ENCODE data around the gene AK4. TPM values are rescaled to one million over a fixed set of nuclear protein-coding genes. Genes with fewer than 3 reads are reported as not detected.

AK4 gene
- total RNA-seq, 1 donor from 2014 or later = 133 TPM

DNA sequence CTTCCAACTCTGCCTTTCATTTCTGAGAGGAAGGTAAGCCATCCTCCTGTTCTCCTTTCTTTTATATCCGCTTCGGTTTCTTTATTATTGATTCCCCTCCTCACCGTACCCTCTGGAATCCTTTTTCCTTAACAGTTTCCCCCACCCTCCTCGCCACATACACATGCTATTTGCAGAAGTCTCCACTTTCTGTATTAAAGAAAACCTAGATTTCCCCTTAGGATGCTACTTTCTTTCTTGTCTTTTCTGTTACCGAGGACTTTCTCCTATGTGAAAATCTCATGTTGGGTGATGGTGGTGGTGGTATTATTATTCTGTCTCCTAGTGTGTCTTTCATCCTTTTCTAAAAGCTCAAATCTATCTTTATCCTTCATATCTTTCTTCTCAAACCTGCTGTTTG lies 62.3 kb downstream of the AK4 start:
- Histone ChIP-seq H3K36me3 (ENCODE audit: insufficient read depth, low read length) (no peaks in the 10 kb centered on the region), H3K9ac (ENCODE audit: low read length) (no peak overlapping the region), H3K4me2 (ENCODE audit: low read length) (no peak overlapping the region), H2AFZ (ENCODE audit: low read depth, low read length) (no peak overlapping the region), H3K4me3 (ENCODE audit: insufficient read depth, low read depth, low read length) (no peak overlapping the region), H3K4me1 (ENCODE audit: insufficient read depth, low read length) (no peaks in the 10 kb centered on the region), H3K27me3 (ENCODE audit: insufficient read depth, low read length) (peaks cover 3% of the 10 kb centered on the region), H3K27ac (ENCODE audit: low read depth, low read length) (no peak overlapping the region), H3K79me2 (ENCODE audit: insufficient read depth, low read length) (no peaks in the 10 kb centered on the region), H3K9me3 (ENCODE audit: insufficient read depth, low read depth, low read length) (no peaks in the 10 kb centered on the region), H4K20me1 (ENCODE audit: insufficient read depth, low read length) (no peaks in the 10 kb centered on the region)
- H3K4me1 Mint-ChIP-seq (ENCODE audit: low read depth, unreplicated experiment) = peaks cover 4% of the 10 kb centered on the region
- H3K9me3 Mint-ChIP-seq (ENCODE audit: unreplicated experiment) = no peaks in the 10 kb centered on the region
- peaks cover 5% of the 10 kb centered on the region for H3K36me3 Mint-ChIP-seq (ENCODE audit: low read depth, unreplicated experiment)
- no peak overlapping the region for H3K27ac Mint-ChIP-seq (ENCODE audit: unreplicated experiment)
- TF ChIP-seq EZH2 (IDR thresholded peaks at IDR 0.05; ENCODE audit: insufficient read depth, low read length) = no peak
- TF ChIP-seq, protein P1, sequence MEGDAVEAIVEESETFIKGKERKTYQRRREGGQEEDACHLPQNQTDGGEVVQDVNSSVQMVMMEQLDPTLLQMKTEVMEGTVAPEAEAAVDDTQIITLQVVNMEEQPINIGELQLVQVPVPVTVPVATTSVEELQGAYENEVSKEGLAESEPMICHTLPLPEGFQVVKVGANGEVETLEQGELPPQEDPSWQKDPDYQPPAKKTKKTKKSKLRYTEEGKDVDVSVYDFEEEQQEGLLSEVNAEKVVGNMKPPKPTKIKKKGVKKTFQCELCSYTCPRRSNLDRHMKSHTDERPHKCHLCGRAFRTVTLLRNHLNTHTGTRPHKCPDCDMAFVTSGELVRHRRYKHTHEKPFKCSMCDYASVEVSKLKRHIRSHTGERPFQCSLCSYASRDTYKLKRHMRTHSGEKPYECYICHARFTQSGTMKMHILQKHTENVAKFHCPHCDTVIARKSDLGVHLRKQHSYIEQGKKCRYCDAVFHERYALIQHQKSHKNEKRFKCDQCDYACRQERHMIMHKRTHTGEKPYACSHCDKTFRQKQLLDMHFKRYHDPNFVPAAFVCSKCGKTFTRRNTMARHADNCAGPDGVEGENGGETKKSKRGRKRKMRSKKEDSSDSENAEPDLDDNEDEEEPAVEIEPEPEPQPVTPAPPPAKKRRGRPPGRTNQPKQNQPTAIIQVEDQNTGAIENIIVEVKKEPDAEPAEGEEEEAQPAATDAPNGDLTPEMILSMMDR (IDR thresholded peaks at IDR 0.05; ENCODE audit: insufficient read depth, low read depth, low read length) = no peak
- no peak for FAIRE-seq
- no peak overlapping the region for H3K4me3 Mint-ChIP-seq (ENCODE audit: unreplicated experiment)
- no peaks in the 10 kb centered on the region for H3K27me3 Mint-ChIP-seq (ENCODE audit: low read depth, unreplicated experiment)
- no peak for DNase-seq (ENCODE audit: low read depth)

DNA sequence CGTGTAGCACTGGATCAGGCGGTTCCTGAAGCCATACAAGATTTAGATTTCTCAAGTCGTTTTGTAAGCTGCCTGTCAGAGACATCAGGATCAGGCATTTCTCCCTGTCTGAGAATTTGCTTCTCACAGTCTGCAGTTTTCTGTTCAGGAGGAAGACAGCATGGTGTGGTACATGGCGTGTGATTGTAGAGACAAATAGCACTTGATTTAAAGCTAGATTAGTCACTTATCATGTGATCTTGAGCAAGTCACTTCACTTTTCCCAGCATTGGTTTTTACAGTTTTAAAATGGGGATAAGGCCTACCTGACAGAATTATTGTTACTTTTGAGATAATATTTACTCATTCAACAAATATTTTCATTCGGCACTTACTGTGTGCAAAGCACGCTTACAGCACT lies 63.3 kb downstream of the AK4 start:
- no peak overlapping the region for H3K27ac Mint-ChIP-seq (ENCODE audit: unreplicated experiment)
- H3K4me1 Mint-ChIP-seq (ENCODE audit: low read depth, unreplicated experiment) = peaks cover 5% of the 10 kb centered on the region
- Histone ChIP-seq H3K27me3 (ENCODE audit: insufficient read depth, low read length) (peaks cover 3% of the 10 kb centered on the region), H3K27ac (ENCODE audit: low read depth, low read length) (no peak overlapping the region), H2AFZ (ENCODE audit: low read depth, low read length) (no peak overlapping the region), H3K4me3 (ENCODE audit: insufficient read depth, low read depth, low read length) (no peak overlapping the region), H3K9ac (ENCODE audit: low read length) (no peak overlapping the region), H3K36me3 (ENCODE audit: insufficient read depth, low read length) (no peaks in the 10 kb centered on the region), H3K79me2 (ENCODE audit: insufficient read depth, low read length) (no peaks in the 10 kb centered on the region), H3K9me3 (ENCODE audit: insufficient read depth, low read depth, low read length) (no peaks in the 10 kb centered on the region), H4K20me1 (ENCODE audit: insufficient read depth, low read length) (no peaks in the 10 kb centered on the region), H3K4me1 (ENCODE audit: insufficient read depth, low read length) (no peaks in the 10 kb centered on the region), H3K4me2 (ENCODE audit: low read length) (no peak overlapping the region)
- no peak overlapping the region for H3K4me3 Mint-ChIP-seq (ENCODE audit: unreplicated experiment)
- DNase-seq (ENCODE audit: low read depth) (no peak), FAIRE-seq (no peak)
- peaks cover 5% of the 10 kb centered on the region for H3K36me3 Mint-ChIP-seq (ENCODE audit: low read depth, unreplicated experiment)
- H3K9me3 Mint-ChIP-seq (ENCODE audit: unreplicated experiment) = no peaks in the 10 kb centered on the region
- no peaks in the 10 kb centered on the region for H3K27me3 Mint-ChIP-seq (ENCODE audit: low read depth, unreplicated experiment)
- TF ChIP-seq EZH2 (IDR thresholded peaks at IDR 0.05; ENCODE audit: insufficient read depth, low read length) = no peak
- TF ChIP-seq, protein P1 (IDR thresholded peaks at IDR 0.05; ENCODE audit: insufficient read depth, low read depth, low read length) = no peak

DNA sequence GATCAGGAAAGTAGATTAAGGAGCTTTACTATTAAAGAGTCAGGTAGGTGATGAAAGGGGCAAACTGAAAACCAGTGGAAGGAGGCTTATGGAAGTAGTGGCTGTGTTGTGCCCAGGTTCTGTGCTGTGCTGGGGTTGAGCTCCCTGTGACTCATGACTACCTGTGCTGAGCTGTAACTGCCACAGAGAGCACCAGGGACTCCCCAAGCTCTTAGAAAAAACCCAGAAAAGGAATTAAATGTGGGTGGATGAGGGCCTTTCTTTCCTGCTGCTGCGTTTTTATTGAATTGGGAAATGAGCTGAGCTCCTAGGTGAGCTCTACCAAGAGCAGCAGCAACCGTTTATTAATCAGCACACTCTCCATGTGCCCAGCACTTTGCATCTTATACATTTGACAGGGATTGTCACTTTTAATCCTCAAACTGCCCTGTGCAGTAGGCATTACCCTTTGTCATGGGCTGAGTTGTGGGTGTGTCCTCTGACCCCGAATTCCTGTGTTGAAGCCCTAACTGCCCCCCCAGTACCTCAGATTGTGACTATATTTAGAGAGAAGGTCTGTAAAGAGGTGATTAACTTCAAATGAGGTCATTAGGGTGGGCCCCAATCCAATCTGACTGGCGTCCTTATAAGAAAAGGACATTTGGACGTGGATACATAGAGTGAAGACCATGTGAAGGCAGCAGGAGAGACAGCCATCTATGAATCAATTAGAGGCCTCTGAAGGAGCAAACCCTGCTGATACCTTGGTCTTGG lies 65.4 kb downstream of the AK4 start:
- Histone ChIP-seq H3K4me2 (ENCODE audit: low read length) (no peak overlapping the region), H3K27ac (ENCODE audit: low read depth, low read length) (no peak overlapping the region), H3K27me3 (ENCODE audit: insufficient read depth, low read length) (peaks cover 3% of the 10 kb centered on the region), H3K9me3 (ENCODE audit: insufficient read depth, low read depth, low read length) (no peaks in the 10 kb centered on the region), H2AFZ (ENCODE audit: low read depth, low read length) (no peak overlapping the region), H3K9ac (ENCODE audit: low read length) (no peak overlapping the region), H4K20me1 (ENCODE audit: insufficient read depth, low read length) (no peaks in the 10 kb centered on the region), H3K79me2 (ENCODE audit: insufficient read depth, low read length) (no peaks in the 10 kb centered on the region), H3K4me3 (ENCODE audit: insufficient read depth, low read depth, low read length) (no peak overlapping the region), H3K36me3 (ENCODE audit: insufficient read depth, low read length) (no peaks in the 10 kb centered on the region), H3K4me1 (ENCODE audit: insufficient read depth, low read length) (no peaks in the 10 kb centered on the region)
- no peaks in the 10 kb centered on the region for H3K27me3 Mint-ChIP-seq (ENCODE audit: low read depth, unreplicated experiment)
- peaks cover 5% of the 10 kb centered on the region for H3K36me3 Mint-ChIP-seq (ENCODE audit: low read depth, unreplicated experiment)
- DNase-seq (ENCODE audit: low read depth) = no peak
- H3K4me1 Mint-ChIP-seq (ENCODE audit: low read depth, unreplicated experiment) = peaks cover 4% of the 10 kb centered on the region
- no peak for TF ChIP-seq EZH2 (IDR thresholded peaks at IDR 0.05; ENCODE audit: insufficient read depth, low read length)
- TF ChIP-seq, protein P1 (IDR thresholded peaks at IDR 0.05; ENCODE audit: insufficient read depth, low read depth, low read length) = no peak
- H3K9me3 Mint-ChIP-seq (ENCODE audit: unreplicated experiment) = no peaks in the 10 kb centered on the region
- H3K27ac Mint-ChIP-seq (ENCODE audit: unreplicated experiment) = no peak overlapping the region
- no peak overlapping the region for H3K4me3 Mint-ChIP-seq (ENCODE audit: unreplicated experiment)
- no peak for FAIRE-seq
